ENCODE results near the gene PPP1R3C.

Gene PPP1R3C

DNA sequence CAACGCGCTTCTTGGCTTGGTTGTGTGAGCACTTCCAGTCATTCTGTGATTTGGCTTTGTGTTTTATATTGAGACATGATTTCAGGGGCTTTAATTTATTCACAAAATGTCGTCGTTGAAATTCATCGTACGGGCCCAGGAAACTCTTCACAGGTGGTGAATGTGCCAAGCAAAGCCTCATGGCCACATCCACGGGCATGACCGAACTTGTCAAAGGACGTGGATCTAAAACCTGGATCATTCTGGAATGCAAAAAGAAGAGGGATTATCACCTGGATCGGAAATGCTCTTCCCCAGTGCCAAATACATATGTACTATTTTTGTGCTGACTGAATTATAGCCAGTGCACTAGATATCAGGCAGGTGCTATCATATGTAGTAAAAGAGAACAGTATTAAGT, 2.2 kb downstream of the PPP1R3C start:
- H3K4me3 ChIP-seq (ENCODE audit: low read length) = no peak overlapping the region
- no peak for DNase-seq (ENCODE audit: low read depth)

DNA sequence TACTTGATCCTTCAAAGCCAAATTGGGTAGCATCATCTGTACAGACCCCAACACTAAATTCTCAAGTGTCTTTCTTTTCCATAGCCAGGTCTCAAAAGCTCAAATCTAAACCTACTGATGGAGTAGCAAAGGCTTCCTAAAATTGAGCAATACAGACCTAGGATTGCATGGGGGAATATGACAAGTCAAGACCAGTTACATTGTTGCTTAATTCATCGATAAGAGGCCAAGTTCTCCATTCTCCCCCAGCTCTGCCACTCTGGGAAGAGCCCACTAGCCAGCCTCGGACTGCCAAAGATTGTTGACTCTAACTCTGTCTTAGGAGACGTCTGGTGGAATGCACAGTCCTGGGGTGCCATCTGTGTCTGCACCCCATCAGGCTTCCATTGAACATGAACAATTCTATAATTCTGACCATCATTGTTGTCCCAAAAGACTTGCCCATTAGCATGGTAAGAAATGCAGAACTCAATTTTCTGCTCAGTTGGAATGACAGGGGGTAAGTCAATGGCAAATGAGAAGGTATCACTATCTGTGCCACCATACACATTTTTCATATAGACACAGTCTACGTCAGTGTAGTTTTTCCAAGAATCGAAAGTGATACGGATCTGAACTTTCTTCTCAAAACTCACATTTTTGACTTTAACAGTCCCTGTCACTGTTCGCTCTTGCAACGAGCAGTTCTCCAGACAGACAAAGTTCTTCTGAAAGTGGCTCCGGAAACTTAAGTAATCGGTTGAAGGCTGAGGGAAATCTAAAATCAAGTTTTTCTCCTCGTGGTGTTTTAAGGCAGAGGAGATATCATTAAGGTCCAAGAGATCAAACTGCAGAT, 2.9 kb downstream of the PPP1R3C start:
- TF ChIP-seq, protein P1, sequence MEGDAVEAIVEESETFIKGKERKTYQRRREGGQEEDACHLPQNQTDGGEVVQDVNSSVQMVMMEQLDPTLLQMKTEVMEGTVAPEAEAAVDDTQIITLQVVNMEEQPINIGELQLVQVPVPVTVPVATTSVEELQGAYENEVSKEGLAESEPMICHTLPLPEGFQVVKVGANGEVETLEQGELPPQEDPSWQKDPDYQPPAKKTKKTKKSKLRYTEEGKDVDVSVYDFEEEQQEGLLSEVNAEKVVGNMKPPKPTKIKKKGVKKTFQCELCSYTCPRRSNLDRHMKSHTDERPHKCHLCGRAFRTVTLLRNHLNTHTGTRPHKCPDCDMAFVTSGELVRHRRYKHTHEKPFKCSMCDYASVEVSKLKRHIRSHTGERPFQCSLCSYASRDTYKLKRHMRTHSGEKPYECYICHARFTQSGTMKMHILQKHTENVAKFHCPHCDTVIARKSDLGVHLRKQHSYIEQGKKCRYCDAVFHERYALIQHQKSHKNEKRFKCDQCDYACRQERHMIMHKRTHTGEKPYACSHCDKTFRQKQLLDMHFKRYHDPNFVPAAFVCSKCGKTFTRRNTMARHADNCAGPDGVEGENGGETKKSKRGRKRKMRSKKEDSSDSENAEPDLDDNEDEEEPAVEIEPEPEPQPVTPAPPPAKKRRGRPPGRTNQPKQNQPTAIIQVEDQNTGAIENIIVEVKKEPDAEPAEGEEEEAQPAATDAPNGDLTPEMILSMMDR (conservative IDR thresholded peaks at IDR 0.05; ENCODE audit: low read depth, low read length) = no peak
- H3K4me3 ChIP-seq (ENCODE audit: low read length) = no peak overlapping the region
- no peak for DNase-seq (ENCODE audit: low read depth)

More for the DNA sequence above, 2.2 kb downstream of the PPP1R3C start:
- TF ChIP-seq, protein P1 (conservative IDR thresholded peaks at IDR 0.05; ENCODE audit: low read depth, low read length) = no peak

DNA sequence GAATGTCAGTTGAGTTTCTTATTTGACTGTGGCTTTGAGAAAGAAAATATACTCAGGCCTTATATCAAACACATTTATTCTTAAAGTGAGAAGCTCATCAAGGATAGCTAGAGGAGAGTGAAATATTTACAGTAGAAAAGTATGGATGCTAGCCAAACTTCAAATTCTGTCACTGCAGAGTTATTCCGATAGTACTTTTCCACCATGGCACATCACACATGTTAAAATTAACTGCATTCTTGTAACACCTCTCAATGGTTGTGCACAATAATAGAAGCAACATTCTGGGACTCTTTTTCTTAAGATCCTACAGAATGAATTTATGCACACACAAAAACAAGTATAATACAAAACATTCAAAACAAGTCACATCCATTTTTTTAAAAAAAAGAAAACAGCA, 4.5 kb downstream of the PPP1R3C start:
- TF ChIP-seq, protein P1 (conservative IDR thresholded peaks at IDR 0.05; ENCODE audit: low read depth, low read length) = no peak
- no peak overlapping the region for H3K4me3 ChIP-seq (ENCODE audit: low read length)
- DNase-seq (ENCODE audit: low read depth) = no peak

DNA sequence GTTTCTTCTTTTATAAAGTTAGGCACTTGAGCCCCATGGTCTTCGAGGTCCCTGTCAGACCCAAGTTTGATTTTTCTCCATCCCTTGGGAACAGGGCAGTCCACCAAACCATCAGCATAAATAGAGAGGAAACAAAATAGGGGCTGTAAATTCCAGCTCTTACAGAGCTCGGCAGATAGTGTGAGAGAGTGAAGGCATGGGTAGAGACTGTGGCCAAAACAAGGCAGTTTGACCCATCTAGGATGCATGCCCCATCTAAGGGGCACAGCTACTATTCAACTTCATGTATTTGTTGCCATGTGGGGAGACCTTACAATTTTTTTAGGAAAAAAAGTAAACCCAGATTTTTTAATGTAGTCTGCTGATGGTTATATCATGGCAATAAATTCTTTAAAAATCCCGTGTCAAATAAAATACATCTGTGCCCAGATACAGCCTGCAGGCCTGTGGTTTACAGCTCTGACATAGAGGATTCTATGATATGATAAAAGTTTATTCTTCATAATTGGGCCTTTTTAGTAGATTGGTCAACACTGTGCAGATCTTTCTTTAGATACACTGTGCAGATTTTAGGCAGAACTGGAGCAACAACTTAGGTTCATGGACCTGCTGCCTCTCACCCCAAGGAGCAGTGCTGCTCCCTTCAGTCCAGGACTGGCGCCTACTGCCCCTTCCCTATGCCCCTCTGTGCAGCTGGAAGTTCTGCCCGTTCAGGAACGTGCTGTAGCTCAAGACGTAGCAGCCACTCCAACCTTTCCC, 5.3 kb downstream of the PPP1R3C start:
- no peak for DNase-seq (ENCODE audit: low read depth)

DNA sequence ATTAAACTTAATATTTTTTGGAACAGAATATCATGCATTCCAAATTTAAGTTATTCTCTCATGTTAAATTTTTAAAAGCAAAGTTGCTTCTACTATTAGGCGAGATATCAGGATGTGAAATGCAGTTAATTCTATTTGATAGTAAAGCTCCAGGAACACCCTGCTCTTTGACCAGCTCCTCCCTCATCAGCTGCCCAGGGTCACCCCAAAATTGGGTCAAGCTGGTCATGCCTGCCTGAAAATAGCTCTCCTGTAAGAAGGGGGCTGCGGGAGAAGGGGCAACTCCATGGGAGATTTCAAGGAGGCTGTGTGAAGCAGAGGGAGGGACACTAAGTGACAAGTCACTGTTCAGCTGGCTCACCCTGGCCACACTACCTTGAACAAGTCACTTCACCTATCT, 5.9 kb downstream of the PPP1R3C start:
- H3K4me3 ChIP-seq (ENCODE audit: low read length) = no peak overlapping the region
- no peak for DNase-seq (ENCODE audit: low read depth)
- TF ChIP-seq, protein P1 (conservative IDR thresholded peaks at IDR 0.05; ENCODE audit: low read depth, low read length) = no peak

More for the DNA sequence above, 5.3 kb downstream of the PPP1R3C start:
- no peak overlapping the region for H3K4me3 ChIP-seq (ENCODE audit: low read length)
- TF ChIP-seq, protein P1 (conservative IDR thresholded peaks at IDR 0.05; ENCODE audit: low read depth, low read length) = no peak

DNA sequence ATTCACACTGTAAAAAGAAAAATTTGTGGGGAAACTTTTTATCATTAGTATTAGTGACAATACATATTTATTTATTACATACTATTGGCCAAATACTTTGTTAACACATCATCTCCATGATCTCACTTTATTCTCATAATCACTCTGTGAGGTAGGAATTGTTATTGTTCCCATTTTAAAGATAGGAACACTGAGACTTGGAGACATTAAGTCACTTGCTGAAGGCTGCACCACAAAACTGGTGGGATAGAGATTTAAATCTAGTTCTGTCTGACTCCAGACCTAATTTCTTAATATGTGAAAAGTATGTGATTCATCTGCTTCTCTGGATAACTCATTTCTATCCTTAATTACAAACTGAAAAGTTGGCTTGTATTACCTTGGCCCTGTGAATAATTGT, 8.2 kb downstream of the PPP1R3C start:
- no peak for DNase-seq (ENCODE audit: low read depth)
- no peak overlapping the region for H3K4me3 ChIP-seq (ENCODE audit: low read length)
- TF ChIP-seq, protein P1 (conservative IDR thresholded peaks at IDR 0.05; ENCODE audit: low read depth, low read length) = no peak
